OCI-LY7 (cell line): ENCODE measurements around the gene PTTG2. TPM values are rescaled to one million over a fixed set of nuclear protein-coding genes. Genes with fewer than 3 reads are reported as not detected.

Experiments
- BruUV-seq: library from RNA; stranded (reverse); fragments of 400-500 nt; replicated peaks from 2 replicates; lab custom pipeline; 2021; lab: Mats Ljungman, UMichigan
- CTCF ChIA-PET: fragments of 300-600 bp; sonication (Branson Sonifier 250); formaldehyde crosslinking; loops from one replicate; lab custom pipeline; 2022; ENCODE audit warnings: antibody characterized with exemption; ENCODE audit not compliant: unreplicated experiment; lab: Charles Lee
- POLR2A ChIA-PET: fragments of 300-600 bp; sonication (Branson Sonifier 250); formaldehyde crosslinking; loops from one replicate; lab custom pipeline; 2022; ENCODE audit warnings: antibody characterized with exemption; lab: Charles Lee
- DNase-seq: peaks from one replicate; pipeline ENCODE4 v3.0.0-alpha.2; 2015; ENCODE audit warnings: low spot score
- H2AFZ ChIP-seq: fragments of 200-600 bp; sonication (generic), shearing (Covaris generic); 2 replicates; pipeline ENCODE4 v1.6.1; 2014; ENCODE audit warnings: mild to moderate bottlenecking, antibody characterized with exemption, low read length, moderate library complexity
- H3K27ac ChIP-seq: fragments of 200-600 bp; sonication (generic); 2 replicates; pipeline ENCODE4 v1.5.1; 2014; ENCODE audit warnings: mixed run types, low read depth, mild to moderate bottlenecking, moderate library complexity, low read length, inconsistent platforms; ENCODE audit not compliant: poor library complexity, severe bottlenecking
- H3K36me3 ChIP-seq: fragments of 200-600 bp; sonication (generic); 2 replicates; pipeline ENCODE4 v1.6.1; 2014; ENCODE audit warnings: mild to moderate bottlenecking, antibody characterized with exemption, low read length, moderate library complexity, mixed read lengths; ENCODE audit not compliant: insufficient read depth
- H3K4me1 ChIP-seq: fragments of 200-600 bp; sonication (generic); 2 replicates; pipeline ENCODE4 v1.5.1; 2014; ENCODE audit warnings: mild to moderate bottlenecking, low read length; ENCODE audit not compliant: insufficient read depth, poor library complexity, severe bottlenecking
- H3K4me2 ChIP-seq: fragments of 200-600 bp; sonication (generic); 2 replicates; pipeline ENCODE4 v1.6.1; 2014; ENCODE audit warnings: mild to moderate bottlenecking, low read length
- H3K4me3 ChIP-seq: fragments of 200-600 bp; sonication (generic); 2 replicates; pipeline ENCODE4 v1.5.1; 2014; ENCODE audit warnings: mild to moderate bottlenecking, low read depth, low read length; ENCODE audit not compliant: poor library complexity, severe bottlenecking
- H3K79me2 ChIP-seq: fragments of 200-600 bp; sonication (generic); 2 replicates; pipeline ENCODE4 v1.6.1; 2016; ENCODE audit warnings: low read depth, mild to moderate bottlenecking, low read length, moderate library complexity, mixed read lengths; ENCODE audit not compliant: insufficient read depth
- H3K9me2 ChIP-seq: fragments of 200-600 bp; sonication (generic); 2 replicates; pipeline ENCODE4 v1.6.1; 2016; ENCODE audit warnings: mild to moderate bottlenecking, low read length, mixed read lengths; ENCODE audit not compliant: insufficient read depth
- H3K9me3 ChIP-seq: fragments of 200-600 bp; sonication (generic); 2 replicates; pipeline ENCODE4 v1.6.1; 2014; ENCODE audit warnings: mild to moderate bottlenecking, mixed run types, low read length, mixed read lengths
- H4K20me1 ChIP-seq: fragments of 200-600 bp; sonication (generic); 2 replicates; pipeline ENCODE4 v1.6.1; 2014; ENCODE audit warnings: mild to moderate bottlenecking, antibody characterized with exemption, low read length, moderate library complexity, mixed read lengths; ENCODE audit not compliant: insufficient read depth
- EZH2phosphoT487 ChIP-seq: fragments of 200-600 bp; sonication (generic); IDR thresholded peaks from 2 replicates; pipeline ENCODE4 v1.6.1; 2018; ENCODE audit warnings: low read depth, borderline replicate concordance, mild to moderate bottlenecking, mixed run types, antibody characterized with exemption, low read length, moderate library complexity, mixed read lengths
- intact Hi-C: fragments of 100-400 bp; cut with micrococcal nuclease; formaldehyde crosslinking; loops from one replicate; pipeline ENCODE4 v1.10.0; 2022; ENCODE audit not compliant: unreplicated experiment
- total RNA-seq, 2 experiments: library from RNA; depleted of rRNA in 1 of 2; stranded (reverse); fragments of >200 nt in 1 of 2; shearing (Covaris generic) in 1 of 2; gene quantifications; 2 replicates each; pipeline ENCODE4 v1.2.3, GENCODE V29; 2014 to 2022
- TF ChIP-seq, protein P1 (sequence below): fragments of 200-600 bp; sonication (generic); conservative IDR thresholded peaks from 2 replicates; pipeline ENCODE4 v1.5.1; 2014; ENCODE audit warnings: mild to moderate bottlenecking, antibody characterized with exemption, low read length, moderate library complexity, mixed read lengths

PTTG2 gene
- total RNA-seq, 2 experiments from 2014 or later, result 1.0 to 2.0 TPM

DNA sequence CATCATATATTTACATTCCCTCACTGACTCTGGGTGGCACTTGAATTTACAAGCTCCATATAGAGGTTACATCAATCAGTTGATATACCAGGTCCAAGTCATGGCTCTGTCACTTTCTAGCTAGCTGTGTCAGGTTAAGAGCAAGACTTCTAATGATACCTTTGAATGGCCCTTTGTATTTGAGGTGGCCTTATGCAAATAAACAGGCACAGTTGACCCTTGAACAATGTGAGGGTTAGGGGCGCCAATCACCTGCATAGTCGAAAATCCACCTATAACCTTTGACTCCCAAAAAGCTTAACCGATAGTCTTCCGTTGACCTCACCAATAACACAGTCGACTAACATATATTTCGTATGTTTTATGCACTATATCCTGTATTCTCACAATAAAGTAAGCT lies 1.3 kb upstream of the PTTG2 start:
- ChIA-PET POLR2A (no interaction called here), CTCF (no interaction called here)
- no peaks in the 10 kb centered on the region for H3K9me2 ChIP-seq
- no peak overlapping the region for H3K27ac ChIP-seq
- no peaks in the 10 kb centered on the region; the same call in 1 of the 2 replicates for H3K36me3 ChIP-seq
- no peaks in the 10 kb centered on the region for H3K79me2 ChIP-seq
- DNase-seq, result no peak
- peaks cover 4% of the 10 kb centered on the region for H3K4me1 ChIP-seq
- H3K4me2 ChIP-seq, result no peak overlapping the region
- BruUV-seq, result no TSS peak
- no peak overlapping the region for H3K4me3 ChIP-seq
- 0 out of 2 replicates have a peak, but pooled peaks cover 4% of the 10 kb centered on the region for H3K9me3 ChIP-seq
- no peak overlapping the region for H2AFZ ChIP-seq
- TF ChIP-seq, protein P1, sequence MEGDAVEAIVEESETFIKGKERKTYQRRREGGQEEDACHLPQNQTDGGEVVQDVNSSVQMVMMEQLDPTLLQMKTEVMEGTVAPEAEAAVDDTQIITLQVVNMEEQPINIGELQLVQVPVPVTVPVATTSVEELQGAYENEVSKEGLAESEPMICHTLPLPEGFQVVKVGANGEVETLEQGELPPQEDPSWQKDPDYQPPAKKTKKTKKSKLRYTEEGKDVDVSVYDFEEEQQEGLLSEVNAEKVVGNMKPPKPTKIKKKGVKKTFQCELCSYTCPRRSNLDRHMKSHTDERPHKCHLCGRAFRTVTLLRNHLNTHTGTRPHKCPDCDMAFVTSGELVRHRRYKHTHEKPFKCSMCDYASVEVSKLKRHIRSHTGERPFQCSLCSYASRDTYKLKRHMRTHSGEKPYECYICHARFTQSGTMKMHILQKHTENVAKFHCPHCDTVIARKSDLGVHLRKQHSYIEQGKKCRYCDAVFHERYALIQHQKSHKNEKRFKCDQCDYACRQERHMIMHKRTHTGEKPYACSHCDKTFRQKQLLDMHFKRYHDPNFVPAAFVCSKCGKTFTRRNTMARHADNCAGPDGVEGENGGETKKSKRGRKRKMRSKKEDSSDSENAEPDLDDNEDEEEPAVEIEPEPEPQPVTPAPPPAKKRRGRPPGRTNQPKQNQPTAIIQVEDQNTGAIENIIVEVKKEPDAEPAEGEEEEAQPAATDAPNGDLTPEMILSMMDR, result no peak
- no peak for TF ChIP-seq EZH2phosphoT487
- intact Hi-C loops, result no loop called here
- H4K20me1 ChIP-seq, result no peaks in the 10 kb centered on the region

DNA sequence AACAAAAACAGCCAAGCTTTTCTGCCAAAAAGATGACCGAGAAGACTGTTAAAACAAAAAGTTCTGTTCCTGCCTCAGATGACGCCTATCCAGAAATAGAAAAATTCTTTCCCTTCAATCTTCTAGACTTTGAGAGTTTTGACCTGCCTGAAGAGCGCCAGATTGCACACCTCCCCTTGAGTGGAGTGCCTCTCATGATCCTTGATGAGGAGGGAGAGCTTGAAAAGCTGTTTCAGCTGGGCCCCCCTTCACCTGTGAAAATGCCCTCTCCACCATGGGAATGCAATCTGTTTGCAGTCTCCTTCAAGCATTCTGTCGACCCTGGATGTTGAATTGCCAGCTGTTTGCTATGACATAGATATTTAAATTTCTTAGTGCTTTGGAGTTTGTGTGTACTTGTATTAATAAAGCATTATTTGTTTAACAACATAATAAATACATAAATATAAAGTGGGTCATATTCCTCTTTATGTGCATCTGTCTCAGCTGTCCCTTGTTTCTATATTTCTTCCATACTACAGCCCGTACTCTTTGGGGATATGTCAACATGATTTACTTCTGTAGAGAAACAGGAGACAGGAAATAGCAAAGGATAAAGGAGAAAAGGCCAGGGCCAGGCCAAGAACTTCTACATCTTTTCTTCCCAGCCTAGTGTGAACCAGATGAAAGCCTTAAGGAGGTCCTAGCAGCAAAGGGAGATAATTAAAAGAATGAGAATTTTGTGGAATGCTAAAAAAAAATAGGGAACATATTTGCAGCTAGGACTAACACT lies 667 bp downstream of the PTTG2 start:
- H3K4me1 ChIP-seq, result peaks cover 19% of the 10 kb centered on the region
- 0 out of 2 replicates have a peak, but pooled peaks cover 4% of the 10 kb centered on the region for H3K9me3 ChIP-seq
- H4K20me1 ChIP-seq, result no peaks in the 10 kb centered on the region
- H3K79me2 ChIP-seq, result no peaks in the 10 kb centered on the region
- H3K9me2 ChIP-seq, result no peaks in the 10 kb centered on the region
- intact Hi-C loops, result no loop called here
- BruUV-seq, result no TSS peak
- CTCF ChIA-PET, result no interaction called here
- H3K27ac ChIP-seq, result no peak overlapping the region
- no peak for DNase-seq
- no peaks in the 10 kb centered on the region; the same call in 1 of the 2 replicates for H3K36me3 ChIP-seq
- no peak overlapping the region for H2AFZ ChIP-seq
- H3K4me3 ChIP-seq, result no peak overlapping the region
- TF ChIP-seq, protein P1, result no peak
- TF ChIP-seq EZH2phosphoT487, result no peak
- H3K4me2 ChIP-seq, result no peak overlapping the region
- POLR2A ChIA-PET, result interaction anchor here (1.2 kb wide), 1 partner anchor 25 kb away, joined by 3 read pairs; no protein-coding TSS in a partner anchor
